Peyer's patch (tissue), 4 donors: ENCODE measurements around the gene CETP.

Source experiments
- POLR2A ChIP-seq, 2 donors: fragments of 450-650 bp; IDR thresholded peaks; one replicate each; pipeline ENCODE4 v1.5.1; 2017; ENCODE audit warnings: antibody characterized with exemption in 2 of 2, mild to moderate bottlenecking in 2 of 2, moderate library complexity in 2 of 2
- TF ChIP-seq, protein P1 (sequence below), 6 experiments: fragments of 450-650 bp in 4 of 6; fragments of 200-600 bp in 2 of 6; sonication (generic) in 1 of 6; IDR thresholded peaks; one replicate each; pipeline ENCODE4 v1.5.1; 2017 to 2019; ENCODE audit warnings: antibody characterized with exemption in 6 of 6, mild to moderate bottlenecking in 3 of 6, moderate library complexity in 1 of 6

DNA sequence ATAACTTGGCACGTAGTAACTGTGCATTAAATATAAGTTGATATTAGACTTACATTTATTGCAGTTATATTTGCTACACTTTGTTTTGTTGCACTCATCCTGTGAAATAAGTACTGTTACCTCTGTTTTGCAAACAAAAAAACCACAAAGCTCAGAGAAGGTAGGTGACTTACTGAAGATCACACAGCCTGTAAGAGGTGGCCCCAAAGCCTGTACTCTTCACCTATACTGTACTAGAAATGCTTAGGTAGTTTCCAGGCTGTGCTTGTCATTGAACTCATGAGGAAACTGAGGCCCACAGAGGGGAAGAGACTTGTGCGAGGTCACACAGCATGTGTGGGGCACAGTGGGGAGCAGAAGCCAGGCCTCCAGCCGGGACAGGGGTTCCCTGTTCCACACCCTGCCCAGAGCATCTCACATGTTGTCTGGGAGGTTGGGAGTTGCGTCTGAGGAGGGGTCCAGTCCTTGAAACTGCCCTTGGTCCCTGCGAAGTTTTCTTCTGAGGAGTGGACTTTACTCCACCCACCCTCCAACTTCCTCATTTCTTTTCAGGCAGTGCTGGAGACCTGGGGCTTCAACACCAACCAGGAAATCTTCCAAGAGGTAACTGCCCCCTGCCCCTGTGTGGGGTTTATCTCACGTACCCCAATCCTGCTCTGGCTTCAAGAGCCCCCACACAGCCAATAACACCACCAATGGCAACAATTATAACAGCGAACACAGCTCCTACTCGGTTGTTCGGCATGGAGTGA lies 13.0 kb downstream of the CETP start:
- TF ChIP-seq, protein P1, sequence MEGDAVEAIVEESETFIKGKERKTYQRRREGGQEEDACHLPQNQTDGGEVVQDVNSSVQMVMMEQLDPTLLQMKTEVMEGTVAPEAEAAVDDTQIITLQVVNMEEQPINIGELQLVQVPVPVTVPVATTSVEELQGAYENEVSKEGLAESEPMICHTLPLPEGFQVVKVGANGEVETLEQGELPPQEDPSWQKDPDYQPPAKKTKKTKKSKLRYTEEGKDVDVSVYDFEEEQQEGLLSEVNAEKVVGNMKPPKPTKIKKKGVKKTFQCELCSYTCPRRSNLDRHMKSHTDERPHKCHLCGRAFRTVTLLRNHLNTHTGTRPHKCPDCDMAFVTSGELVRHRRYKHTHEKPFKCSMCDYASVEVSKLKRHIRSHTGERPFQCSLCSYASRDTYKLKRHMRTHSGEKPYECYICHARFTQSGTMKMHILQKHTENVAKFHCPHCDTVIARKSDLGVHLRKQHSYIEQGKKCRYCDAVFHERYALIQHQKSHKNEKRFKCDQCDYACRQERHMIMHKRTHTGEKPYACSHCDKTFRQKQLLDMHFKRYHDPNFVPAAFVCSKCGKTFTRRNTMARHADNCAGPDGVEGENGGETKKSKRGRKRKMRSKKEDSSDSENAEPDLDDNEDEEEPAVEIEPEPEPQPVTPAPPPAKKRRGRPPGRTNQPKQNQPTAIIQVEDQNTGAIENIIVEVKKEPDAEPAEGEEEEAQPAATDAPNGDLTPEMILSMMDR (IDR thresholded peaks at IDR 0.05): no peak
- TF ChIP-seq POLR2A (IDR thresholded peaks at IDR 0.05): no peak
